Adrenal gland (tissue), 5 donors: ENCODE results near the gene FBXO46.

Experiments used
- POLR2A ChIP-seq, 2 donors: fragments of 450-650 bp; IDR thresholded peaks; one replicate each; pipeline ENCODE4 v1.6.1; 2017; ENCODE audit warnings: antibody characterized with exemption in 2 of 2, mild to moderate bottlenecking in 2 of 2, moderate library complexity in 1 of 2
- TF ChIP-seq, protein P1 (sequence below), 6 experiments: fragments of 450-650 bp in 4 of 6; fragments of 200-600 bp in 2 of 6; sonication (generic) in 1 of 6; IDR thresholded peaks; 1 replicate in 5 of 6; 2 replicates in 1 of 6; pipeline versions ENCODE4 v1.5.1 to v1.8.0; 2016 to 2021; ENCODE audit warnings: antibody characterized with exemption in 6 of 6, mild to moderate bottlenecking in 2 of 6, moderate library complexity in 1 of 6
- donor health status: DM: no; HTN: no; CAD: no.

DNA sequence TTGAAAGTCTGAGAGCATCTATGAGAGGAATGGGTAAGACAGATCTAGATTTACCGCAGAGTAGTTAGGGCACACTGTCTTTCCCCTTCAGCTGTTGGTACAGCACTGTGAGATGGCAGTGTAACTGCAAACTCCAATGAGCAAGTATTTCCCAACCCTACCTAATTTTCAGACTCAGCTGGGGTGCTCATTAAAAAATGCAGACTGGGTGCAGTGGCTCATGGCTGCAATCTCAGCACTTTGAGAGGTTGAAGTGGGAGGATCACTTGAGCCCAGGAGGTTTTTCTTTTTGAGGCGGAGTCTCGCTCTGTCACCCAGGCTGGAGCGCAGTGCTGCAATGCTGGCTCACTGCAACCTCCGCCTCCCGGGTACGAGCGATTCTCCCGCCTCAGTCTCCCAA lies 25.6 kb downstream of the FBXO46 start:
- TF ChIP-seq, protein P1, sequence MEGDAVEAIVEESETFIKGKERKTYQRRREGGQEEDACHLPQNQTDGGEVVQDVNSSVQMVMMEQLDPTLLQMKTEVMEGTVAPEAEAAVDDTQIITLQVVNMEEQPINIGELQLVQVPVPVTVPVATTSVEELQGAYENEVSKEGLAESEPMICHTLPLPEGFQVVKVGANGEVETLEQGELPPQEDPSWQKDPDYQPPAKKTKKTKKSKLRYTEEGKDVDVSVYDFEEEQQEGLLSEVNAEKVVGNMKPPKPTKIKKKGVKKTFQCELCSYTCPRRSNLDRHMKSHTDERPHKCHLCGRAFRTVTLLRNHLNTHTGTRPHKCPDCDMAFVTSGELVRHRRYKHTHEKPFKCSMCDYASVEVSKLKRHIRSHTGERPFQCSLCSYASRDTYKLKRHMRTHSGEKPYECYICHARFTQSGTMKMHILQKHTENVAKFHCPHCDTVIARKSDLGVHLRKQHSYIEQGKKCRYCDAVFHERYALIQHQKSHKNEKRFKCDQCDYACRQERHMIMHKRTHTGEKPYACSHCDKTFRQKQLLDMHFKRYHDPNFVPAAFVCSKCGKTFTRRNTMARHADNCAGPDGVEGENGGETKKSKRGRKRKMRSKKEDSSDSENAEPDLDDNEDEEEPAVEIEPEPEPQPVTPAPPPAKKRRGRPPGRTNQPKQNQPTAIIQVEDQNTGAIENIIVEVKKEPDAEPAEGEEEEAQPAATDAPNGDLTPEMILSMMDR (IDR thresholded peaks at IDR 0.05) = no peak
- TF ChIP-seq POLR2A (IDR thresholded peaks at IDR 0.05) = no peak
